HCT116 (cell line): ENCODE data around the gene GRB2. TPM values are rescaled to one million over a fixed set of nuclear protein-coding genes. Genes with fewer than 3 reads are reported as not detected.

ENCODE experiments used
- ATAC-seq: fragments of 200-7000 bp; cut with Tn5 transposase; 2 replicates; pipeline ENCODE4 v1.9.1; 2020; ENCODE audit warnings: mild to moderate bottlenecking, moderate library complexity
- BruUV-seq: library from RNA; stranded (reverse); fragments of 400-500 nt; replicated peaks from 2 replicates; lab custom pipeline; 2021; lab: Mats Ljungman, UMichigan
- CTCF ChIA-PET: fragments of 300-600 bp; sonication (Branson Sonifier 250); formaldehyde crosslinking; loops from one replicate; lab custom pipeline; 2021; ENCODE audit warnings: antibody characterized with exemption; lab: Charles Lee
- POLR2A ChIA-PET: fragments of 300-600, 350-600 bp; sonication (Branson Sonifier 250); formaldehyde crosslinking; loops from one replicate; lab custom pipeline; 2021; ENCODE audit warnings: antibody characterized with exemption; lab: Charles Lee
- RAD21 ChIA-PET, 2 experiments: fragments of 300-600 bp; sonication (Branson Sonifier 250); formaldehyde crosslinking; loops; one replicate each; lab custom pipeline; 2023; ENCODE audit warnings: low total read pairs in 2 of 2; ENCODE audit not compliant: uncharacterized antibody in 2 of 2, unreplicated experiment in 2 of 2, low non-redundant PET in 1 of 2; lab: Charles Lee
- DNase-seq: peaks from one replicate; pipeline ENCODE4 v3.0.0-alpha.2; 2010; ENCODE audit warnings: low read depth, low spot score
- H2AFZ ChIP-seq: fragments of 200-600 bp; shearing (Covaris generic), sonication (generic); 2 replicates; pipeline ENCODE4 v1.6.1; 2017; ENCODE audit warnings: low read depth, mixed run types, mixed read lengths, antibody characterized with exemption, low read length; ENCODE audit not compliant: poor library complexity, severe bottlenecking
- H3K27ac ChIP-seq: 2 replicates; pipeline ENCODE4 v1.5.1; 2012; ENCODE audit warnings: low read depth, low read length
- H3K27me3 ChIP-seq: fragments of 200-600 bp; sonication (generic); 2 replicates; pipeline ENCODE4 v1.6.1; 2016; ENCODE audit warnings: mixed run types, low read length, mixed read lengths; ENCODE audit not compliant: insufficient read depth
- H3K36me3 ChIP-seq, 2 experiments: fragments of 200-500 bp in 1 of 2; fragments of 200-600 bp in 1 of 2; sonication (Bioruptor generic) in 1 of 2; sonication (generic) in 1 of 2; 2 replicates each; pipeline versions ENCODE4 v1.5.1 to v1.6.1; 2014 to 2016; ENCODE audit warnings: low read length in 2 of 2, inconsistent platforms in 1 of 2, mixed read lengths in 1 of 2, mixed run types in 1 of 2; ENCODE audit not compliant: insufficient read depth in 2 of 2, control insufficient read depth in 1 of 2
- H3K4me1 ChIP-seq, 2 experiments: fragments of 200-600 bp in 1 of 2; sonication (generic) in 1 of 2; 2 replicates each; pipeline versions ENCODE4 v1.5.1 to v1.6.1; 2012 to 2017; ENCODE audit warnings: low read length in 2 of 2, inconsistent platforms in 1 of 2, mild to moderate bottlenecking in 1 of 2, mixed read lengths in 1 of 2, mixed run types in 1 of 2, moderate library complexity in 1 of 2; ENCODE audit not compliant: insufficient read depth in 2 of 2, control insufficient read depth in 1 of 2
- H3K4me2 ChIP-seq: fragments of 200-600 bp; sonication (generic); 2 replicates; pipeline ENCODE4 v1.6.1; 2017; ENCODE audit warnings: mixed run types, low read length, mixed read lengths
- H3K4me3 ChIP-seq, 2 experiments: fragments of 200-600 bp in 1 of 2; sonication (generic) in 1 of 2; replicated peaks in 1 of 2; 2 replicates each; pipeline ENCODE4 v1.5.1; 2011 to 2016; ENCODE audit warnings: low read length in 2 of 2, control low read depth in 1 of 2, low read depth in 1 of 2, mild to moderate bottlenecking in 1 of 2, mixed read lengths in 1 of 2, mixed run types in 1 of 2
- H3K79me2 ChIP-seq: fragments of 200-600 bp; sonication (generic); 2 replicates; pipeline ENCODE4 v1.6.1; 2017; ENCODE audit warnings: mild to moderate bottlenecking, mixed run types, low read length, moderate library complexity, mixed read lengths; ENCODE audit not compliant: insufficient read depth
- H3K9ac ChIP-seq: fragments of 200-600 bp; sonication (generic); 2 replicates; pipeline ENCODE4 v1.6.1; 2016; ENCODE audit warnings: low read length, mixed read lengths
- H3K9me2 ChIP-seq: fragments of 200-600 bp; sonication (generic), shearing (Covaris generic); 2 replicates; pipeline ENCODE4 v1.6.1; 2017; ENCODE audit warnings: mixed run types, mild to moderate bottlenecking, moderate library complexity; ENCODE audit not compliant: insufficient read depth
- H3K9me3 ChIP-seq, 2 experiments: fragments of 200-500 bp in 1 of 2; fragments of 200-600 bp in 1 of 2; sonication (Bioruptor generic) in 1 of 2; sonication (generic) in 1 of 2; 2 replicates each; pipeline ENCODE4 v1.6.1; 2014 to 2017; ENCODE audit warnings: low read length in 2 of 2, mixed read lengths in 2 of 2, inconsistent platforms in 1 of 2, low read depth in 1 of 2, mild to moderate bottlenecking in 1 of 2, mixed run types in 1 of 2, moderate library complexity in 1 of 2; ENCODE audit not compliant: control insufficient read depth in 1 of 2, insufficient read depth in 1 of 2
- H4K20me1 ChIP-seq: fragments of 200-600 bp; sonication (generic), shearing (Covaris generic); 2 replicates; pipeline ENCODE4 v1.6.1; 2017; ENCODE audit warnings: mixed run types, mild to moderate bottlenecking, moderate library complexity; ENCODE audit not compliant: insufficient read depth
- ATF3 ChIP-seq: IDR thresholded peaks from 2 replicates; pipeline ENCODE4 v1.6.1; 2012
- CBX3 ChIP-seq: IDR thresholded peaks from 2 replicates; pipeline ENCODE4 v1.6.1; 2012; ENCODE audit warnings: low read depth
- CEBPB ChIP-seq: IDR thresholded peaks from 2 replicates; pipeline ENCODE4 v1.6.1; 2012; ENCODE audit warnings: low read depth
- CTCF ChIP-seq, 3 experiments: fragments of 200-600 bp in 1 of 3; sonication (generic) in 1 of 3; IDR thresholded peaks in 2 of 3; conservative IDR thresholded peaks in 1 of 3; 2 replicates each; pipeline ENCODE4 v1.5.1; 2012 to 2017; ENCODE audit warnings: low read depth in 2 of 3, low read length in 2 of 3, antibody characterized with exemption in 1 of 3, borderline replicate concordance in 1 of 3, control low read depth in 1 of 3, mild to moderate bottlenecking in 1 of 3, mixed read lengths in 1 of 3, mixed run types in 1 of 3, moderate library complexity in 1 of 3; ENCODE audit not compliant: insufficient read depth in 1 of 3
- POLR2A ChIP-seq: IDR thresholded peaks from 2 replicates; pipeline ENCODE4 v1.7.0; 2011; ENCODE audit warnings: borderline replicate concordance; ENCODE audit not compliant: insufficient read depth, insufficient read length; ENCODE audit errors: extremely low read depth
- RAD21 ChIP-seq: IDR thresholded peaks from 2 replicates; pipeline ENCODE4 v1.6.1; 2012; ENCODE audit warnings: low read depth, mild to moderate bottlenecking
- REST ChIP-seq: IDR thresholded peaks from 2 replicates; pipeline ENCODE4 v1.6.1; 2012; ENCODE audit warnings: low read depth
- TCF7L2 ChIP-seq: IDR thresholded peaks from 2 replicates; pipeline ENCODE4 v1.7.0; 2011; ENCODE audit warnings: borderline replicate concordance, inconsistent platforms; ENCODE audit not compliant: insufficient read depth, insufficient read length; ENCODE audit errors: extremely low read depth
- YY1 ChIP-seq: IDR thresholded peaks from 2 replicates; pipeline ENCODE4 v1.6.1; 2011; ENCODE audit warnings: low read length, low read depth, moderate library complexity, mild to moderate bottlenecking; ENCODE audit not compliant: insufficient replicate concordance; ENCODE audit errors: extremely low read depth
- intact Hi-C: fragments of 100-400 bp; cut with micrococcal nuclease; formaldehyde crosslinking; loops from 2 replicates; pipeline ENCODE4 v1.10.0; 2022
- total RNA-seq: library from RNA; stranded (reverse); gene quantifications from one replicate; pipeline ENCODE4 v1.2.1, GENCODE V29; 2021; ENCODE audit not compliant: unreplicated experiment

Gene GRB2
- total RNA-seq, 1 experiment from 2014 or later = 146 TPM

GRCh38 chr17:75402026-75402425 is 3.5 kb downstream of the GRB2 start:
- TF ChIP-seq CTCF (IDR thresholded peaks at IDR 0.05 in 2 of 3, conservative IDR thresholded peaks at IDR 0.05 in 1 of 3; ENCODE audit: borderline replicate concordance in 1 of 3, insufficient read depth in 1 of 3, low read depth in 2 of 3, low read length in 2 of 3) (no peak), RAD21 (no peak), TCF7L2 (no peak), ATF3 (no peak), CBX3 (no peak), POLR2A (no peak), CEBPB (no peak), REST (no peak), YY1 (no peak)
- Histone ChIP-seq H3K27me3 (no peaks in the 10 kb centered on the region), H4K20me1 (peaks cover 13% of the 10 kb centered on the region), H3K4me2 (no peak overlapping the region), H3K4me1 (peaks cover 5 to 19% of the 10 kb centered on the region in 2 experiments), H3K9me3 (no peaks in the 10 kb centered on the region), H3K79me2 (peaks cover 84% of the 10 kb centered on the region), H3K4me3 (no peak overlapping the region), H3K36me3 (no peaks in the 10 kb centered on the region; a peak in 1 of 4 replicates), H3K9me2 (no peaks in the 10 kb centered on the region), H3K9ac (no peak overlapping the region), H2AFZ (no peak overlapping the region), H3K27ac (no peak overlapping the region)
- ChIA-PET CTCF (interaction anchor here (1.3 kb wide), 1 partner anchor 79 kb away, joined by 7 read pairs; no protein-coding TSS in a partner anchor), RAD21 (no interaction called here), POLR2A (interaction anchor here (0.9 to 1.9 kb wide), 2 partner anchors 29 to 113 kb away, joined by 4 to 7 read pairs; partner anchors contain the start of gene SLC25A19)
- intact Hi-C loops = no loop called here
- BruUV-seq = TSS peak; percentile 17
- DNase-seq (no peak), ATAC-seq (no peak)
